8988T (cell line): ENCODE results near the gene RPH3AL.
"Not testable (repeated sequence)": the region's sequence is repeated elsewhere in the genome, so short reads cannot be mapped to it uniquely, and the experiment has no call there.

Experiments used
- DNase-seq: peaks from one replicate; pipeline ENCODE4 v3.0.0; 2011

The RPH3AL gene

GRCh38 chr17:170130-170670, 182.4 kb downstream of the RPH3AL start:
- DNase-seq, result no peak

GRCh38 chr17:168614-169013, 184.0 kb downstream of the RPH3AL start:
- DNase-seq, result not testable (repeated sequence)

GRCh38 chr17:165939-166338, 186.7 kb downstream of the RPH3AL start:
- DNase-seq, result no peak

- DNase-seq, result peak; percentile 66
These were observed 188.0 kb downstream of the RPH3AL start for GRCh38 chr17:164303-165235.

GRCh38 chr17:163514-164098, 189.0 kb downstream of the RPH3AL start:
- DNase-seq, result no peak

- DNase-seq, result no peak
These were observed 189.9 kb downstream of the RPH3AL start for GRCh38 chr17:162689-163088.
